ENCODE measurements around the gene PDGFRB.

PDGFRB gene

DNA sequence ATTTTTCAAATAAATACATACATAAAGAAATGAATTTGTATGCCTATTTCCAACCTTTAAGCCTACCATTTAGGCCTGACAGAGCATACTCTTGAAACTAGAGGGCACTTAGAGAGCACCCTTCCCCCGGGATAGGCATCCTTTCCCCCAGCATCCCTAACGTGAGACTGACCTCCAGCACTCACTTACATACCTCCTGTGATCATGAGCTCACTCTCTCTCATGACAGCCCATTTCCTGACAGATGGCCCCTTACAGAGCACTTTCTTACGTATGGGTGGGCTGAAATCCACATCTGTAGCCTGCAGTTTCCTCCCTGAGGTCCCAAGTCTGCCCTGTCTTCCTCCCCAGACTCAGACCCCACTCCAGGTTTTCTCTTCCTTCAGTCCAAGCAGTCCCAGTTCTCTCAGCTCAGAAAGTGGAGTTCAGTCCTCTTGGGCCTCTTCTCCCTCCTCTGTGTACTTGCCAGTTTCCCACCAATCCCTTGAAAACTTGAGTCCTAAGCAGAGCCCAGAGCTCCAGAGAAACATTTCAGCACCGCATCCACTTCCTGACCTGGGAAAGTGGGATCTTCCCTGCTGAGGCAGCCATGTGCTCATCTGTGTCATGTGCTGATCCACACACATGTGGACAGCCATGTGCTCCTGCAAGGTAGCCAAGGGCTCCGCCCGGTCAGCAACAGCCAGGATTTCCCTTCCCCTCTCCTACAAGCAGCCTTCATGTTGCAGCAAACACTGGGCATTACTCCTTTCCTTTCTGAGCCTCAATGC, 8.8 kb upstream of the PDGFRB start:
- in situ Hi-C loops (cut with HindIII; ENCODE audit: low sequenced_read_pairs): no loop called here

DNA sequence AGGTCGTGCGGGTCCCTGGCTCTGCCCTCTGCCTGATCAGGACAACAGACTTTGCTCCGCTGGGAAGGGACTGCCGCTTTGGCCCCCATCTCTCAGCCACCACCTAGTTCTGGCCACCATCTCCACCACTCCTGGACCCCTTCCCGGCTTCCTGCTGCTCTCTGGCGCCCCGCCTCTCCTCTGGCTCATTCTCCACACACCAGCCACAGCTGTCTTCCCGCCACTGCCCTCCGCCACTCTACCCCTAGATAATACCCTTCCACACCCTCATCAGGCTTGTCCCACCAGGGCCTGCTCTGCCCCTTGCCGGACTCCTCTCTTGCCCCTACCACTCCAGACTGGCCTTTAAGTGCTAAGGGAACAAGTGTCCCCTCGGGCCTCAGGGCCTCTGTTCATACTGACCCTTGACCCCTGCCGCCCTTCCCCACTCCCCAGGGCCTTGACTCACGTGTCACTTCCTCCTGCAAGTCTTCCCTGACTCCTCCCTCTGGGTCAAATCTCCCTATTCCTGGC, 8.0 kb upstream of the PDGFRB start:
- in situ Hi-C loops (cut with HindIII; ENCODE audit: low sequenced_read_pairs): no loop called here

GRCh38 chr5:150163035-150163434, 7.4 kb upstream of the PDGFRB start:
- in situ Hi-C loops (cut with HindIII; ENCODE audit: low sequenced_read_pairs): no loop called here

DNA sequence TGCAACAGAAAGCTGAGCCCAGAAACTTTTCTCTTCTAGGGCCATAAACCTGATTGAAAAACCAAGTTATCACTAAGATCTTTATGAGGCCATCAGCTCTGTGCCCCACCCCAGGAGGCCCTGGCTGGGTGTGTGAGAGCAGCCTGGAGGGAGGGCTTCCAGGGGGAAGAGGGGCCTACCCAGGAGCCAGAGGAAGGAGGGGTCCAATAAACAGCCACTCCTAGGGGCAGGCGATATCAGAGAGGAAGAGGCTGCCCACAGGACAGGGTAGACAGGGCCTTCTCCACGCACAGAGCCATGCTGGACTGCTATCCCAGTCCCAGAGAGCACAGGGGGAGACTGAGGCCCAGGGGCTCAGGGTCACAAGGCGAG, 6.5 kb upstream of the PDGFRB start:
- in situ Hi-C loops (cut with HindIII; ENCODE audit: low sequenced_read_pairs): no loop called here

- in situ Hi-C loops (cut with HindIII; ENCODE audit: low sequenced_read_pairs): no loop called here
Observed at GRCh38 chr5:150161242-150162141, 5.8 kb upstream of the PDGFRB start.

- in situ Hi-C loops (cut with HindIII; ENCODE audit: low sequenced_read_pairs): no loop called here
Observed at GRCh38 chr5:150160448-150161081, 4.9 kb upstream of the PDGFRB start.

DNA sequence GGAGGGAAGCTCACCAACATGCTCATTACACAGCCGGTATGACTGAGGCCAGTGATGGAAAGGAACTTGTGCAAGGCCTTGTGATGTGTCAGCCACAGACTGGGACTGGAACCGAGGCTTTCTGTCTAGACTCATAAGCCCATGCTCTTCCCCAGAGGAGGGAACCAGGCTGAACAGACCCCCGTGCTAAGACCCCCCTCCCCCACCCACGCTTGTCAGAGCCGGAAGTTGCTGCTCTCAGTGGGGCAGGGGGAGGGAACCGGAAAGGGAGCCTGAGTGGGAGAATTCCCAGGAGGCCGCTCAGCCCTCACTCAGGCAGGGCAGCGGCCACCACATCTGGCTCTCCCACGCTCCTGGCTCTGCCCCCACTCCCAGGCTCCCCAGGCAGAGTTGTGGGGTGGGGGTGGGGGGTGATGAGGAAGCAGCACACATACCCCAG, 4.1 kb upstream of the PDGFRB start:
- in situ Hi-C loops (cut with HindIII; ENCODE audit: low sequenced_read_pairs): no loop called here

DNA sequence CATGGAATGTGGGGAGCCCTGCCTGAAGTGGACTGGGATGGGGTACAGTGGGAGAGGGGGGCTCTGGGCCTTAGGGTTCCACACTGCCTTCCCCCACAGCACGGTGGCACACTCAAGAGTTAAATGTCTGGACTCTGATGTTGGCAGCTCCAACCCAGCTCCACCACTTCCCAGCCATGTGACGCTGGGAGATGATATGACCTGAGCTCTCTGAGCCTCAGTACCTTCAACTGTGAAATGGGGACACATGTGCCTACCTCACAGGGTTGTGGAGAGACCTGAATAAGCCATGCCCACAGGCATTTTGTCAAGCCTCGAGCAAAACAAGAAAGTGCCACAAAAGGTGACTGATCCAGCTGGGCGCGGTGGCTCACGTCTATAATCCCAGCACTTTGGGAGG, 3.4 kb upstream of the PDGFRB start:
- in situ Hi-C loops (cut with HindIII; ENCODE audit: low sequenced_read_pairs): no loop called here

DNA sequence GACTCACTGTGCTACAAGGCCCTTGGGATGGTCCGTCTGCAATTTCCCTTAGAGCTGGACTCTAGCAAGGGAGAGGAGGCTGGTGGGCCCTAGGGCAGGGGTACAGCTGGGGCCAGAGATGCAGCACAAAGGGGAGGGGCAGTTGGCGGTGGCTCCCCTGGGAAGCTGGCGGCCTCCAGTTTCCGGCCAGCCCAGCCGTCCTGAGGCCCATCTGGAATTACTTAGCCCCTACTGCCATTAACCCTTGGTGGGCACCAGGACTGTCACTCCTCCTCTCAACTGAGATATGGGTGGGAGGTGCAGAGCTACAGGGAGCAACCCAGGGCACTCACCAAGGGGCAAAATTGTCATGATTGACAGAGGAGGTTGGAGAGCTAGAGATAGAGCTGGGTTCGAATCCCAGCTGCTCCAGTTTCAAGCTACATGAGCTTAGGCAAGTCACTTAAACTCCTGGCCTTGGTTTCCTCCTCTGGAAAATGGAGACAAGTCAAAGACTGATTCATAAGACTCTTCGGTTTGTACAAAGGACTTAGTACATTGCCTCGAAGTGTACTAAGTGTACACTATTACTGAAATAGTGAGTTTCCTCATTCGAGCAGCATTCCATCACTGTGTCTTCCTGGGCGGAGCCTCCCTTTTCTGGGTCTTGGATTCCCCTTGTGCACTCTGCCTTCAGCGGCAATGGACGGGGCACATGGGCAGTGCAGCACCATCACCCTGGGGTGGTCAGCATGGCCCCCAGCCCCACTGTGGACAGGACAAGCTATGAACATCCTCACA, 2.7 kb upstream of the PDGFRB start:
- in situ Hi-C loops (cut with HindIII; ENCODE audit: low sequenced_read_pairs): no loop called here

DNA sequence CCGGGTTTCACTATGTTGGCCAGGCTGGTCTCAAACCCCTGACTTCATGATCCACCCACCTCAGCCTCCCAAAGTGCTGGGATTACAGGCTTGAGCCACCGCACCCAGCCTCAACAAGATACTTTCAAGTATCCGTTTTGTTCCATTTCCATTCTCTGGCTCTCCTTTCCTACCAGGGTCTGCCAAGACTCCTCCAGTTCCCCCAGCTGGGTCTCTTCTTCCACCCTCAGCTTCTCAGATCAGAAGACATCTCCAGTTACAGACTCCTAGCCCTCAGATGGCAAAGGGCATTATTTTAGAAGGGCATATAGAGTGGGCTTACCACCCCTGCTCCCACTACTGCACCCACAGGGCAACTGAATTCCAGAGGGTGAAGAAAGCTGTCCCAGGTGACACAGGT, 1.5 kb upstream of the PDGFRB start:
- in situ Hi-C loops (cut with HindIII; ENCODE audit: low sequenced_read_pairs): no loop called here

- in situ Hi-C loops (cut with HindIII; ENCODE audit: low sequenced_read_pairs): no loop called here
Observed at GRCh38 chr5:150156540-150156939, 895 bp upstream of the PDGFRB start.

- in situ Hi-C loops (cut with HindIII; ENCODE audit: low sequenced_read_pairs): no loop called here
Observed at GRCh38 chr5:150156027-150156368, 353 bp upstream of the PDGFRB start.

DNA sequence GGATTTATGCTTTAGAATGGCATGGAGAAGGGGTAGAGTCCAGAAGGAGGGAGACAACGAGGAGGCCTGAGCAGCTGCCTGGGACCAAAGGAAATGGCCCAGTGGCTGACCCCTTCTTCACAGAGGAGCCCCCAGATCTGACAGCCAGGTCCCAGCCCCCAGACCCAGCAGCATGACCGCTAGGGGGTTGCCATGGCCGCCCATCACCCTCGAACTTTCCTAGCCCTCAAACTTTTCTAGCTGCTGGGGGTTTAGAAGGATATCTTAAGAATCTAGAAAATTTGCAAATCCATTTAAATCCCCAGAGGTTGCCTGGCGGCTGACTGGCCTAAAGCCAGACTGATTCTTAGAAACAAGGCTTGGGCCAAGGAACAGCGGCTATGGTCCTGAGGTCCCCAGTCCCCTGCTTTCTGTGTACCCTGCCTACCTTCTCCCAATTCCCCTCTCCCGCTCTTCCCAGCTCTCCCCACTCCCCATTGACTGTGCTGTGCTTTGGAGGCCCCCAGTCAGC, 972 bp downstream of the PDGFRB start:
- in situ Hi-C loops (cut with HindIII; ENCODE audit: low sequenced_read_pairs): no loop called here

- in situ Hi-C loops (cut with HindIII; ENCODE audit: low sequenced_read_pairs): no loop called here
Observed at GRCh38 chr5:150153957-150154617, 1.6 kb downstream of the PDGFRB start.

DNA sequence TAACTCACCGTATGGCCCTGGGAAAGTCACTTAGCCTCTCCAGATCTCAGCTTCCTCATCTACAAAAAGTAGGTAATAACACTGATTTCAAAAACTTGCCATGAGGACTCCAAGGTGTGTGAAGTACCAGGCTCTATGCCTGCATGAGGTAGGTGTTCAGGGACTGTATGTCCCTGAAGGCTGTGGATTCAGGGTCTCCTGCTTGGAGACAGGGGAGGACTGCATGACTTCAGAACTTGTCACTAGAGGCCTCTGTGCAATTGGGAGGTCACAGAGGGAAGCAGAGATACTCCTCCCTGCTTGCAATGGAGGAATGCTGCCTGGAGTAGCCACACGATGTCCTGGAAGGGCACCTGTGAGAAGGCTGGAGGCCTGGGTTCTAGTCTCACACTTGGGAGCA, 2.2 kb downstream of the PDGFRB start:
- in situ Hi-C loops (cut with HindIII; ENCODE audit: low sequenced_read_pairs): no loop called here

DNA sequence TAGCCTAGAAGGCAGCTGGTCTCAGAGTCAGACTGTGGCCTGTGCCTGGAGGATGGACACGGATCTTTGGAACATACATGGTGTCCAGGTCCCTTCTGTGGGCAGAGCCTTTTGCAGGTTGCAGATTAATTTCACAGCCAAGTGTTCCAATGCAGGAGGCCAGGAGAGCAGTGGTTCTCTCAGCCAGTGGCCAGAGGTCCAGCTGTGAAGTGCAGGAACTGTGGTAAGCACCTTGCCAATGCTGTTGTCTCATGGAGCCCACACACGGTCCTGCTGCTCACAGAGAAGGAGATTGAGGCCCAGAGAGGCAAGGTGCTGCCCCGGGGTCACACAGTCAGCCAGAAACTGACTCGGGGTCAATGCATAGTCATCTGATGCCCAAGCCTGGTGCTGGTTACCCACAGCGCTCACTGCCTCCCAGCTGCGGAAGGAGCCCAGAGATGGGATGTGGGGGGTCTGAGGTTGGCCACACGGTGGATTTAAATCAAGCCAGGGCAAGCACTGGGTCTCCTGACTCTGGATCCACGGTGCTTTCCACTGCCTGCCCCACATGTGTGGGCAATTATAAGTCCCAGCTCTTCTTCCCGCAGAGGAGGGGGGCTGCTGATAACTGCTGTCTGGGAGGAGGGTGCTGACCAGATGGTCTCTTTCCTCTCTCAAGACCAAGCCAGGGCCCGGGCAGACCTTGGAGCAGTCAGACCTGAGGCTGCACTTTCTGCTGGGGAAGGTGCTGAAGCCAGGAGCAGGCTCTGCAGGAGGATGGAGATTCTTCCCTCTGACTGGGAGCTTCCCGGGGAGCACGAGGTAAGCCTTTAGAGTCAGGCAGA, 2.8 kb downstream of the PDGFRB start:
- in situ Hi-C loops (cut with HindIII; ENCODE audit: low sequenced_read_pairs): no loop called here

GRCh38 chr5:150149618-150150017, 6.0 kb downstream of the PDGFRB start:
- in situ Hi-C loops (cut with HindIII; ENCODE audit: low sequenced_read_pairs): no loop called here

DNA sequence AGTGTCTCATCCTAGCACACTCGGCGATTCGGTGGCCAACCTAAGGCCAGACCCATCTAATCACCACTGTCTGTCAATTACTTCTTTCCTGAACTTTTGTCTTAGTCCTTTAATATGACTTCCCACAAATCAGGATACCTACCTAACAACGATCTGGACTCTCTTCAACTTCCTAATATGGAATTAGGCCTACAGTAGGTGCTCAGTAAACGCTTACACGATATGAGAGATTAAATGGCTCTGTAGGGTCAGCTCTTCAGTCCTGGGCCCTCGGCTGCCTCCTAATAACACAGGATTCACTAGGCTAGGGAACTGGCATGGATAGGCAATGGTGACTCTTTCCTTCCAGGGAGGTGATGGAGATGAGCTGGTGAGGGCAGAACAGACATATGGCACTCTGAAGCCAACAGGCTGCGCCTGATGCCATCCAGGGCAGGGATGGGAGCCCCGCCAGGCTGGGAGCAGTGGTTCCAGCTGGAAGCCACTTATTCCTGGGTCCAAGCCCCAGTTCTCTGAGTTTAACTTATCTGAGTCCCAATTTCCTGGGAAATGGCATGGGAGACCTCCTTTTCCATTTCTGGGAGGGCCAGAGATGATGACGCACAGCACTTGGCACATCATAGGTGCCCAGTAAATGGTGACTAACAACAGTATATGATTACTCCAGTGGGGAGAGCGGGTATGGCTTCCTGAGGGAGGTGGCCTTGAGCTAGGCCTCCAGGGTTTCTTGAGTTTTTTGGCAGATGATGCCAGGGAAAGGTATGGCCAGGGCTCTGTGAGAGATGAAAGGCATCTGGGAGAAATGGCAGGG, 7.3 kb downstream of the PDGFRB start:
- in situ Hi-C loops (cut with HindIII; ENCODE audit: low sequenced_read_pairs): no loop called here
